Measurements from ENCODE around the gene SLC25A13.
A peak's percentile ranks its signal among the peaks of the same experiment; 100 is the strongest.
"Not testable (repeated sequence)": the region's sequence is repeated elsewhere in the genome, so short reads cannot be mapped to it uniquely, and the experiment has no call there.

SLC25A13 gene

GRCh38 chr7:96321658-96322372 lies at the start of gene SLC25A13:
TSS of gene SLC25A13 (minus strand) at chr7:96322098. CDS start at chr7:96321956, 142 bp downstream.
- DNase-seq: peak; percentile 59 to 95 (median 86)

- not testable (repeated sequence) for DNase-seq
Measured at GRCh38 chr7:96365916-96366315, 44.0 kb upstream of the SLC25A13 start.

GRCh38 chr7:96361116-96361857 lies 39.4 kb upstream of the SLC25A13 start:
- no peak for DNase-seq

- no peak for DNase-seq
Measured at GRCh38 chr7:96359876-96360275, 38.0 kb upstream of the SLC25A13 start.

GRCh38 chr7:96358236-96358971 lies 36.5 kb upstream of the SLC25A13 start:
- DNase-seq: not testable (repeated sequence)

GRCh38 chr7:96355990-96356506 lies 34.1 kb upstream of the SLC25A13 start:
- no peak for DNase-seq

GRCh38 chr7:96354881-96355280 lies 33.0 kb upstream of the SLC25A13 start:
- no peak for DNase-seq

GRCh38 chr7:96349572-96349971 lies 27.7 kb upstream of the SLC25A13 start:
- DNase-seq: no peak

GRCh38 chr7:96347471-96347870 lies 25.6 kb upstream of the SLC25A13 start:
- DNase-seq: no peak

- DNase-seq: no peak
Measured at GRCh38 chr7:96346293-96346953, 24.5 kb upstream of the SLC25A13 start.

- no peak for DNase-seq
Measured at GRCh38 chr7:96344236-96344635, 22.3 kb upstream of the SLC25A13 start.

GRCh38 chr7:96342049-96342448 lies 20.2 kb upstream of the SLC25A13 start:
- DNase-seq: no peak

- DNase-seq: no peak
Measured at GRCh38 chr7:96337519-96337918, 15.6 kb upstream of the SLC25A13 start.

- DNase-seq: no peak
Measured at GRCh38 chr7:96332325-96332724, 10.4 kb upstream of the SLC25A13 start.

GRCh38 chr7:96331775-96332174 lies 9.9 kb upstream of the SLC25A13 start:
- DNase-seq: no peak

- DNase-seq: no peak
Measured at GRCh38 chr7:96331233-96331632, 9.3 kb upstream of the SLC25A13 start.

- DNase-seq: no peak
Measured at GRCh38 chr7:96330193-96330592, 8.3 kb upstream of the SLC25A13 start.

GRCh38 chr7:96329241-96329640 lies 7.3 kb upstream of the SLC25A13 start:
- no peak for DNase-seq

GRCh38 chr7:96328016-96328415 lies 6.1 kb upstream of the SLC25A13 start:
- no peak for DNase-seq

GRCh38 chr7:96327429-96327828 lies 5.5 kb upstream of the SLC25A13 start:
- DNase-seq: no peak

- DNase-seq: not testable (repeated sequence)
Measured at GRCh38 chr7:96326752-96327151, 4.9 kb upstream of the SLC25A13 start.
